HEK293T (cell line): ENCODE data around the gene CSNK1D.

Source experiments
- ARNT ChIP-seq: fragments of 450-650 bp; IDR thresholded peaks from 2 replicates; pipeline ENCODE4 v1.6.1; 2017; ENCODE audit warnings: mild to moderate bottlenecking
- BHLHE40 ChIP-seq: fragments of 450-650 bp; IDR thresholded peaks from 2 replicates; pipeline ENCODE4 v1.6.1; 2016; ENCODE audit warnings: mild to moderate bottlenecking, moderate library complexity, borderline replicate concordance
- CTBP1 ChIP-seq: fragments of 450-650 bp; IDR thresholded peaks from 2 replicates; pipeline ENCODE4 v1.6.1; 2016; ENCODE audit warnings: borderline replicate concordance
- ELF4 ChIP-seq: fragments of 450-650 bp; IDR thresholded peaks from 2 replicates; pipeline ENCODE4 v1.6.1; 2017; ENCODE audit warnings: antibody characterized with exemption
- FOXA1 ChIP-seq: fragments of 450-650 bp; IDR thresholded peaks from 2 replicates; pipeline ENCODE4 v1.6.1; 2016; ENCODE audit warnings: mild to moderate bottlenecking
- FOXK2 ChIP-seq: fragments of 450-650 bp; IDR thresholded peaks from 2 replicates; pipeline ENCODE4 v1.6.1; 2016; ENCODE audit warnings: mild to moderate bottlenecking
- FOXM1 ChIP-seq: fragments of 450-650 bp; IDR thresholded peaks from 2 replicates; pipeline ENCODE4 v1.6.1; 2017; ENCODE audit warnings: mild to moderate bottlenecking, borderline replicate concordance
- HDGF ChIP-seq: fragments of 450-650 bp; IDR thresholded peaks from 2 replicates; pipeline ENCODE4 v1.6.1; 2017; ENCODE audit warnings: antibody characterized with exemption, borderline replicate concordance
- NFRKB ChIP-seq: fragments of 450-650 bp; IDR thresholded peaks from 2 replicates; pipeline ENCODE4 v1.6.1; 2016; ENCODE audit warnings: mild to moderate bottlenecking, moderate library complexity
- PKNOX1 ChIP-seq: fragments of 450-650 bp; IDR thresholded peaks from 2 replicates; pipeline ENCODE4 v1.6.1; 2016
- SP1 ChIP-seq: fragments of 450-650 bp; IDR thresholded peaks from 2 replicates; pipeline ENCODE4 v1.6.1; 2017
- SUZ12 ChIP-seq: fragments of 450-650 bp; IDR thresholded peaks from 2 replicates; pipeline ENCODE4 v1.6.1; 2016; ENCODE audit warnings: mild to moderate bottlenecking
- TARDBP ChIP-seq: fragments of 450-650 bp; IDR thresholded peaks from 2 replicates; pipeline ENCODE4 v1.6.1; 2016

DNA sequence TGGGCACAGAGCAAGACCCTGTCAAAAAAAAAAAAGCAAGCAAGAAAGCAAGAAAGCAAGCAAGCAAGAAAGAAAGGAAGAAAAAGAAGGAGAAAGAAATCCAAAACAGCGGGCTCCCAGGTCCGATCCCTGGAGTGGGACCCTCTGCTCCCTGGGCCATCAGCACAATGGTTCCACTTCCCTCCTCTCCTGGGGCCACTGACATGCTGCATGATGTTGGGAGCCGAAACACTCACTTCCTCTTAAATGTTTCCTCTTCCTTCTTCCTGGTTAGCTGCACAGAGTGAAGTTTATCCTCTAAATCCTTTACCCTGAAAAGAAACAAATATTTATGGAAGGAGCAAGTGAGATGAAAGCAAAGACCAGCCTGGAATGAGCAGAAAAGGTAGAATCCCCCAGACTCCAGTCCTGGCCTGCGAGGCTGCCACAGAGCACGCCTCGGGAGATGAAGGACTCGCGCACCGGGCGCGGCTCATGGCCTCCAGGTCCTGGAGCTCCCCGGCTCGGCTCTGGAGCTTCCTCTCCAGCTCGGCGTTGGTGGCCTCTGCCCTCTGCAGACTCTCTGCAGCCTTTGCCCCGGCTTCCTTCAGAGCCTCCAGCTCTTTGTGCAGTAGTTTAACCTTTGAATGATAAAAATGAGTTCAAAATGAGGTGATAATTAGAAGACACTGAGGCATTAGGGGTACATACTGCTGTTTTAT is 79.8 kb downstream of the CSNK1D start:
- TF ChIP-seq FOXK2 (no peak), FOXM1 (no peak), TARDBP (no peak), CTBP1 (no peak), BHLHE40 (no peak), NFRKB (no peak), SP1 (no peak), ELF4 (no peak), ARNT (no peak), PKNOX1 (no peak), FOXA1 (no peak), SUZ12 (no peak), HDGF (no peak)
